ENCODE data around the gene CR1. TPM values are rescaled to one million over a fixed set of nuclear protein-coding genes. Genes with fewer than 3 reads are reported as not detected.

CR1 gene
- total and polyA plus RNA-seq, 2 of the 8 experiments (the other 6 are each of a cell fraction or from before 2014, with no cell fraction given): 0.15 to 0.22 TPM

- FAIRE-seq (no peak), DNase-seq (ENCODE audit: low read depth in 1 of 2, low spot score in 2 of 2) (no peak)
- H2BK120ac ChIP-seq (replicated peaks; ENCODE audit: low read depth, low read length): no peak overlapping the region
- no peak overlapping the region for H4K91ac ChIP-seq (replicated peaks; ENCODE audit: insufficient read length, low read length)
- no peak overlapping the region for H2BK15ac ChIP-seq (ENCODE audit: low read length)
- no peaks in the 10 kb centered on the region; the same call in 1 of the 2 replicates for H3K23me2 ChIP-seq (ENCODE audit: low read depth, low read length)
- no peak overlapping the region for H3K4me2 ChIP-seq (ENCODE audit: insufficient read depth in 1 of 2, low read depth in 2 of 2, low read length in 2 of 2)
- no peaks in the 10 kb centered on the region for H3K36me3 ChIP-seq (ENCODE audit: control insufficient read depth in 2 of 4, insufficient read depth in 4 of 4, low read length in 3 of 4)
- H3K27ac ChIP-seq (ENCODE audit: low read depth, low read length): no peak overlapping the region
- no peaks in the 10 kb centered on the region for H3K79me1 ChIP-seq (ENCODE audit: low read depth, low read length)
- H3K79me2 ChIP-seq (ENCODE audit: control insufficient read depth in 1 of 2, insufficient read depth in 2 of 2, low read length in 2 of 2): no peaks in the 10 kb centered on the region
- no peak overlapping the region for H2BK12ac ChIP-seq (ENCODE audit: low read depth, low read length)
- H4K20me1 ChIP-seq (replicated peaks in 1 of 2; ENCODE audit: control insufficient read depth in 1 of 2, insufficient read depth in 2 of 2, low read length in 2 of 2): no peaks in the 10 kb centered on the region
- H3K4ac ChIP-seq (replicated peaks; ENCODE audit: insufficient read length, low read depth, low read length): no peak overlapping the region
- ChIA-PET CTCF (ENCODE audit: partially characterized antibody) (no interaction called here), POLR2A (ENCODE audit: partially characterized antibody) (no interaction called here)
- no peaks in the 10 kb centered on the region for H3K4me1 ChIP-seq (replicated peaks in 1 of 4; ENCODE audit: control insufficient read depth in 3 of 4, insufficient read depth in 4 of 4, low read length in 3 of 4)
- H2AFZ ChIP-seq (ENCODE audit: low read length): no peak overlapping the region
- no peak overlapping the region for H4K8ac ChIP-seq (ENCODE audit: extremely low read depth, insufficient read depth, low read length)
- no peak overlapping the region for H3K14ac ChIP-seq (ENCODE audit: insufficient read length)
- no peak overlapping the region for H2AK5ac ChIP-seq (ENCODE audit: low read depth, low read length)
- H3K9ac ChIP-seq (replicated peaks in 1 of 4; ENCODE audit: extremely low read depth in 1 of 4, low read depth in 3 of 4, low read length in 3 of 4): no peak overlapping the region
- no peak overlapping the region for H3K23ac ChIP-seq (ENCODE audit: insufficient read length)
- H2BK20ac ChIP-seq (ENCODE audit: low read length): no peak overlapping the region
- H2BK5ac ChIP-seq (ENCODE audit: low read depth, low read length): no peak overlapping the region
- no peak overlapping the region for H3K18ac ChIP-seq (ENCODE audit: extremely low read depth, low read length)
- no peaks in the 10 kb centered on the region for H3K27me3 ChIP-seq (replicated peaks in 1 of 4; ENCODE audit: control insufficient read depth in 3 of 4, extremely low read depth in 1 of 4, insufficient read depth in 3 of 4, low read length in 3 of 4)
- H3K4me3 ChIP-seq (ENCODE audit: extremely low read depth in 1 of 4, insufficient read depth in 2 of 4, low read depth in 3 of 4, low read length in 4 of 4): no peak overlapping the region
- H4K5ac ChIP-seq (ENCODE audit: insufficient read length, low read depth, low read length): no peak overlapping the region
- H3K56ac ChIP-seq (replicated peaks; ENCODE audit: insufficient read length, low read depth, low read length): no peak overlapping the region
- H3K9me3 ChIP-seq (ENCODE audit: insufficient read depth in 2 of 2, low read depth in 1 of 2, low read length in 1 of 2): no peaks in the 10 kb centered on the region
- TF ChIP-seq SUZ12 (IDR thresholded peaks at IDR 0.05; ENCODE audit: low read length) (no peak), ATF2 (IDR thresholded peaks at IDR 0.05; ENCODE audit: low read length) (no peak), SRF (IDR thresholded peaks at IDR 0.05; ENCODE audit: low read depth, low read length) (no peak), EP300 (IDR thresholded peaks at IDR 0.05; ENCODE audit: borderline replicate concordance in 1 of 2, low read depth in 2 of 2, low read length in 2 of 2) (no peak), SP2 (IDR thresholded peaks at IDR 0.05; ENCODE audit: low read length) (no peak), JUND (IDR thresholded peaks at IDR 0.05; ENCODE audit: low read length) (no peak), HDAC6 (IDR thresholded peaks at IDR 0.05; ENCODE audit: low read depth, low read length) (no peak), NRF1 (IDR thresholded peaks at IDR 0.05; ENCODE audit: low read depth, low read length) (no peak), KDM4A (IDR thresholded peaks at IDR 0.05; ENCODE audit: low read depth, low read length, severe bottlenecking) (no peak)
- TF ChIP-seq, protein P1, sequence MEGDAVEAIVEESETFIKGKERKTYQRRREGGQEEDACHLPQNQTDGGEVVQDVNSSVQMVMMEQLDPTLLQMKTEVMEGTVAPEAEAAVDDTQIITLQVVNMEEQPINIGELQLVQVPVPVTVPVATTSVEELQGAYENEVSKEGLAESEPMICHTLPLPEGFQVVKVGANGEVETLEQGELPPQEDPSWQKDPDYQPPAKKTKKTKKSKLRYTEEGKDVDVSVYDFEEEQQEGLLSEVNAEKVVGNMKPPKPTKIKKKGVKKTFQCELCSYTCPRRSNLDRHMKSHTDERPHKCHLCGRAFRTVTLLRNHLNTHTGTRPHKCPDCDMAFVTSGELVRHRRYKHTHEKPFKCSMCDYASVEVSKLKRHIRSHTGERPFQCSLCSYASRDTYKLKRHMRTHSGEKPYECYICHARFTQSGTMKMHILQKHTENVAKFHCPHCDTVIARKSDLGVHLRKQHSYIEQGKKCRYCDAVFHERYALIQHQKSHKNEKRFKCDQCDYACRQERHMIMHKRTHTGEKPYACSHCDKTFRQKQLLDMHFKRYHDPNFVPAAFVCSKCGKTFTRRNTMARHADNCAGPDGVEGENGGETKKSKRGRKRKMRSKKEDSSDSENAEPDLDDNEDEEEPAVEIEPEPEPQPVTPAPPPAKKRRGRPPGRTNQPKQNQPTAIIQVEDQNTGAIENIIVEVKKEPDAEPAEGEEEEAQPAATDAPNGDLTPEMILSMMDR (IDR thresholded peaks at IDR 0.05; ENCODE audit: control extremely low read depth in 1 of 3, insufficient read depth in 1 of 3, low read depth in 1 of 3, low read length in 3 of 3): no peak
Measured at GRCh38 chr1:207462535-207462934, 33.4 kb upstream of the CR1 start.
